Hepatocyte (in vitro differentiated cells): ENCODE measurements around the gene FBLN1. TPM values are rescaled to one million over a fixed set of nuclear protein-coding genes. Genes with fewer than 3 reads are reported as not detected.
A peak's percentile ranks its signal among the peaks of the same experiment; 100 is the strongest.

Experiments
- DNase-seq: peaks from one replicate; pipeline ENCODE4 v3.0.0-alpha.2; 2016; ENCODE audit warnings: low spot score
- H2AFZ ChIP-seq: fragments of 200-600 bp; sonication (generic); 2 replicates; pipeline ENCODE4 v1.6.0; 2016; ENCODE audit warnings: antibody characterized with exemption, mild to moderate bottlenecking
- H3K27ac ChIP-seq: fragments of 200-600 bp; sonication (generic); 2 replicates; pipeline ENCODE4 v1.5.1; 2016; ENCODE audit warnings: mild to moderate bottlenecking
- H3K27me3 ChIP-seq: fragments of 200-600 bp; sonication (generic); 2 replicates; pipeline ENCODE4 v1.6.1; 2016
- H3K36me3 ChIP-seq: fragments of 200-600 bp; sonication (generic); replicated peaks from 2 replicates; pipeline ENCODE4 v1.5.1; 2016; ENCODE audit warnings: low read depth; ENCODE audit not compliant: insufficient read depth
- H3K4me1 ChIP-seq: fragments of 200-600 bp; sonication (generic); 2 replicates; pipeline ENCODE4 v1.5.1; 2016; ENCODE audit warnings: mild to moderate bottlenecking, moderate library complexity; ENCODE audit not compliant: insufficient read depth
- H3K4me2 ChIP-seq: fragments of 200-600 bp; sonication (generic); 2 replicates; pipeline ENCODE4 v1.6.0; 2016
- H3K4me3 ChIP-seq: fragments of 200-600 bp; sonication (generic); 2 replicates; pipeline ENCODE4 v1.5.1; 2016; ENCODE audit warnings: mild to moderate bottlenecking
- H3K79me2 ChIP-seq: fragments of 200-600 bp; sonication (generic); 2 replicates; pipeline ENCODE4 v1.6.0; 2017; ENCODE audit warnings: mild to moderate bottlenecking
- H3K9me2 ChIP-seq: fragments of 200-600 bp; sonication (generic); replicated peaks from 2 replicates; pipeline ENCODE4 v1.6.0; 2017; ENCODE audit warnings: mild to moderate bottlenecking; ENCODE audit not compliant: insufficient read depth
- H3K9me3 ChIP-seq: fragments of 200-600 bp; sonication (generic); 2 replicates; pipeline ENCODE4 v1.5.1; 2016; ENCODE audit warnings: low read depth, mild to moderate bottlenecking
- H4K20me1 ChIP-seq: fragments of 200-600 bp; sonication (generic); 2 replicates; pipeline ENCODE4 v1.6.0; 2016; ENCODE audit warnings: mild to moderate bottlenecking; ENCODE audit not compliant: insufficient read depth, poor library complexity, severe bottlenecking
- CTCF ChIP-seq: fragments of 200-600 bp; sonication (generic); IDR thresholded peaks from 2 replicates; pipeline ENCODE4 v1.5.1; 2016; ENCODE audit warnings: antibody characterized with exemption, mild to moderate bottlenecking; ENCODE audit not compliant: poor library complexity
- EZH2 ChIP-seq: fragments of 200-600 bp; sonication (generic); IDR thresholded peaks from 2 replicates; pipeline ENCODE4 v1.6.1; 2016; ENCODE audit warnings: antibody characterized with exemption, mild to moderate bottlenecking, borderline replicate concordance
- EZH2phosphoT487 ChIP-seq: fragments of 200-600 bp; sonication (generic); IDR thresholded peaks from one replicate; pipeline ENCODE4 v1.6.1; 2018; ENCODE audit warnings: antibody characterized with exemption, mild to moderate bottlenecking, low read depth, moderate library complexity; ENCODE audit not compliant: unreplicated experiment, severe bottlenecking
- WGBS: methylation state at CpG from one replicate; pipeline ENCODE4 v1.1.6; 2016; ENCODE audit warnings: low lambda C conversion rate; ENCODE audit errors: missing lambda C conversion rate; 5-methylcytosine and 5-hydroxymethylcytosine counted together
- polyA plus RNA-seq: library from polyadenylated mRNA; unstranded; fragments of >200 nt; fragmentation: Nextera tagmentation; extraction: Ambion mirVana; gene quantifications from 2 replicates; pipeline ENCODE4 v1.2.1, GENCODE V29; 2016
- total RNA-seq: library from RNA; depleted of rRNA; stranded (reverse); fragments of >200 nt; gene quantifications from 2 replicates; pipeline ENCODE4 v1.2.3, GENCODE V29; 2014

FBLN1 gene
- total and polyA plus RNA-seq, 2 experiments from 2014 or later, result 201 to 669 TPM

- DNase-seq, result no peak
- no peak overlapping the region for H3K27ac ChIP-seq
These were observed 37.0 kb upstream of the FBLN1 start for GRCh38 chr22:45465633-45466032.

GRCh38 chr22:45468872-45469271, 33.8 kb upstream of the FBLN1 start:
- H3K27ac ChIP-seq, result peak overlapping the region; percentile 83

More at GRCh38 chr22:45465633-45466032, 37.0 kb upstream of the FBLN1 start:
- H3K4me1 ChIP-seq, result peaks cover 21% of the 10 kb centered on the region
- no peak overlapping the region for H3K4me2 ChIP-seq
- H3K9me3 ChIP-seq, result no peaks in the 10 kb centered on the region
- H3K36me3 ChIP-seq, result no peaks in the 10 kb centered on the region
- no peak for TF ChIP-seq CTCF
- no peak for TF ChIP-seq EZH2
- no peak for TF ChIP-seq EZH2phosphoT487
- no peaks in the 10 kb centered on the region for H3K27me3 ChIP-seq
- no peak overlapping the region for H2AFZ ChIP-seq
- H3K79me2 ChIP-seq, result no peaks in the 10 kb centered on the region
- no peaks in the 10 kb centered on the region for H3K9me2 ChIP-seq
- H4K20me1 ChIP-seq, result no peaks in the 10 kb centered on the region
- H3K4me3 ChIP-seq, result no peak overlapping the region
- 81% methylated on average over 3 of the region's 3 CpGs for WGBS

GRCh38 chr22:45469281-45470073, 33.2 kb upstream of the FBLN1 start:
- Histone ChIP-seq H3K4me1 (peaks cover 28% of the 10 kb centered on the region), H3K4me3 (no peak overlapping the region), H3K9me3 (no peaks in the 10 kb centered on the region), H2AFZ (no peak overlapping the region), H3K4me2 (peak overlapping the region; percentile 3), H3K9me2 (no peaks in the 10 kb centered on the region), H3K27ac (peak overlapping the region; percentile 83), H3K36me3 (no peaks in the 10 kb centered on the region), H3K27me3 (no peaks in the 10 kb centered on the region), H3K79me2 (no peaks in the 10 kb centered on the region), H4K20me1 (no peaks in the 10 kb centered on the region)
- TF ChIP-seq CTCF, result no peak
- no peak for TF ChIP-seq EZH2phosphoT487
- no peak for TF ChIP-seq EZH2
- no peak for DNase-seq
- WGBS, result 51% methylated on average over 8 of the region's 8 CpGs

More at GRCh38 chr22:45468872-45469271, 33.8 kb upstream of the FBLN1 start:
- no peaks in the 10 kb centered on the region for H3K79me2 ChIP-seq
- H3K4me3 ChIP-seq, result no peak overlapping the region
- H2AFZ ChIP-seq, result no peak overlapping the region
- no peak for DNase-seq
- TF ChIP-seq EZH2 (no peak), EZH2phosphoT487 (no peak), CTCF (no peak)
- no peaks in the 10 kb centered on the region for H4K20me1 ChIP-seq
- peaks cover 23% of the 10 kb centered on the region for H3K4me1 ChIP-seq
- H3K27me3 ChIP-seq, result no peaks in the 10 kb centered on the region
- no peaks in the 10 kb centered on the region for H3K36me3 ChIP-seq
- no peaks in the 10 kb centered on the region for H3K9me3 ChIP-seq
- no peaks in the 10 kb centered on the region for H3K9me2 ChIP-seq
- WGBS, result 58% methylated on average over 7 of the region's 7 CpGs
- peak overlapping the region; percentile 3 for H3K4me2 ChIP-seq
